Measurements from ENCODE around the gene KHDC4. TPM values are rescaled to one million over a fixed set of nuclear protein-coding genes. Genes with fewer than 3 reads are reported as not detected.
"Not testable (repeated sequence)": the region's sequence is repeated elsewhere in the genome, so short reads cannot be mapped to it uniquely, and the experiment has no call there.

Gene KHDC4
- total RNA-seq, 1 donor from 2014 or later, result 32.3 TPM

DNA sequence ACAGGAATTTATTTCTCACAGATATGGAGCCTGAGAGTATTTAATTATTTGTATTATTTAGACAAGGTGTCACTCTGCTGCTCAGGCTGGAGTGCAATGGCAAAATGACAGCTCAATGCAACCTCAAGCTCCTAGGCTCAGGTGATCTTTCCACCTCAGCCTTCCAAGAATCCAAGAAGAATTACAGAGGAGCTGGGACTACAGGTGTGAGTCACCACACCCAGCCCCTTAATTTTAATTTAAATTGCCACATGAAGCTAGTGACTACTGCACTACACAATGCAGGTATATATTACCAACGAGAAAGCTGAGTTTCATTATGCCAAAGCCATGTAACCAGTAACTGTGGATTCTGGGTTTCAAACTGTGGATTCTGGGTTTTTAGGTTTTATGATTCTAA, 2.1 kb downstream of the KHDC4 start:
- no peak for TF ChIP-seq CTCF (IDR thresholded peaks at IDR 0.05)
- DNase-seq (ENCODE audit: low spot score), result no peak
- Mint-ChIP-seq H3K27ac (ENCODE audit: unreplicated experiment) (peak overlapping the region; percentile 69), H3K36me3 (ENCODE audit: low read depth) (peaks cover 18% of the 10 kb centered on the region), H3K4me1 (ENCODE audit: low read depth) (peaks cover 30% of the 10 kb centered on the region), H3K27me3 (ENCODE audit: low read depth) (no peaks in the 10 kb centered on the region), H3K9me3 (ENCODE audit: low read depth) (no peaks in the 10 kb centered on the region), H3K4me3 (ENCODE audit: unreplicated experiment) (peak overlapping the region; percentile 12)

GRCh38 chr1:155931332-155932038, 2.7 kb downstream of the KHDC4 start:
- Mint-ChIP-seq H3K27ac (ENCODE audit: unreplicated experiment) (peak overlapping the region; percentile 90), H3K27me3 (ENCODE audit: low read depth) (no peaks in the 10 kb centered on the region), H3K4me3 (ENCODE audit: unreplicated experiment) (peak overlapping the region; percentile 65), H3K36me3 (ENCODE audit: low read depth) (peaks cover 24% of the 10 kb centered on the region), H3K9me3 (ENCODE audit: low read depth) (no peaks in the 10 kb centered on the region), H3K4me1 (ENCODE audit: low read depth) (peaks cover 30% of the 10 kb centered on the region)
- DNase-seq (ENCODE audit: low spot score), result no peak
- no peak for TF ChIP-seq CTCF (IDR thresholded peaks at IDR 0.05)

DNA sequence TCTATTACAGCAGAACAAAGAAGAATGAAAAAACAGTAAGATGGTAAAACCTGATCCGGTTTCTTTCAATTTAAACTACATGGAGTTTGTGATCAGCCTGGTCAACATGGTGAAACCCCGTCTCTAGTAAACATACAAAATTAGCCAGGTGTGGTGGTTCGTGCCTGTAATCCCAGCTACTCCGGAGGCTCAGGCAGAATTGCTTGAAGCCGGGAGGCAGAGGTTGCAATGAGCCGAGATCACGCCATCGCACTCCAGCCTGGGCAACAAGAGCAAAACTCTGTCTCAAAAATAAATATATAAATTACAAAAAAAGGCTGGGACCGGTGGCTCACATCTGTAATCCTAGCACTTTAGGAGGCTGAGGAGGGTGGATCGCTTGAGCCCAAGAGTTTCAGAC, 3.5 kb downstream of the KHDC4 start:
- not testable (repeated sequence) for DNase-seq (ENCODE audit: low spot score); H3K27me3 Mint-ChIP-seq (ENCODE audit: low read depth); H3K9me3 Mint-ChIP-seq (ENCODE audit: low read depth)
- Mint-ChIP-seq H3K4me3 (ENCODE audit: unreplicated experiment) (peak overlapping the region; percentile 65), H3K4me1 (ENCODE audit: low read depth) (peaks cover 30% of the 10 kb centered on the region), H3K27ac (ENCODE audit: unreplicated experiment) (peak overlapping the region; percentile 90), H3K36me3 (ENCODE audit: low read depth) (peaks cover 27% of the 10 kb centered on the region)

GRCh38 chr1:155929057-155929456, 5.2 kb downstream of the KHDC4 start:
- Mint-ChIP-seq H3K4me1 (ENCODE audit: low read depth) (peaks cover 30% of the 10 kb centered on the region), H3K27ac (ENCODE audit: unreplicated experiment) (no peak overlapping the region), H3K9me3 (ENCODE audit: low read depth) (no peaks in the 10 kb centered on the region), H3K27me3 (ENCODE audit: low read depth) (no peaks in the 10 kb centered on the region), H3K4me3 (ENCODE audit: unreplicated experiment) (no peak overlapping the region), H3K36me3 (ENCODE audit: low read depth) (peaks cover 31% of the 10 kb centered on the region)
- no peak for TF ChIP-seq CTCF (IDR thresholded peaks at IDR 0.05)
- DNase-seq (ENCODE audit: low spot score), result no peak

DNA sequence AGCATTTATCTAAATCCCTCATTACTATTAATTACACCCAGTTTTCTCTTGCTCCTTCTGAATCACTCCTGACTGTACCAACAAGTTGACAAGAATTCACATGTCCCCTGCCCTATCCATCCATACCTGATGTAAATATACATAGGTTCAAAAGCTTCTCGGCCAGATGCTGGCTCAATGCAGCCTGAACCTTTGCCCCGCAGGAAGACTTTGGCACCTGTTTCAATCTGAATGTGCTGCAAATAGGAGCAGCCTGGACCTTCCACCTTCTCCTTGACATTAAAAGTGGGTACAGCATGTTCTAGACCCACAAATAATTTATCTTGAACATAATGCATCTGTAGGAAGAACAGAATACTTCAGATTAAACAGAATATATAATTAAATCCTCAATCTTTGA, 8.7 kb downstream of the KHDC4 start:
- peaks cover 12% of the 10 kb centered on the region for H3K4me1 Mint-ChIP-seq (ENCODE audit: low read depth)
- H3K27ac Mint-ChIP-seq (ENCODE audit: unreplicated experiment), result no peak overlapping the region
- TF ChIP-seq CTCF (IDR thresholded peaks at IDR 0.05), result no peak
- H3K36me3 Mint-ChIP-seq (ENCODE audit: low read depth), result peaks cover 46% of the 10 kb centered on the region
- no peaks in the 10 kb centered on the region for H3K9me3 Mint-ChIP-seq (ENCODE audit: low read depth)
- no peak overlapping the region for H3K4me3 Mint-ChIP-seq (ENCODE audit: unreplicated experiment)
- DNase-seq (ENCODE audit: low spot score), result no peak
- no peaks in the 10 kb centered on the region for H3K27me3 Mint-ChIP-seq (ENCODE audit: low read depth)

GRCh38 chr1:155920717-155921116, 13.5 kb downstream of the KHDC4 start:
- Mint-ChIP-seq H3K9me3 (ENCODE audit: low read depth) (no peaks in the 10 kb centered on the region), H3K36me3 (ENCODE audit: low read depth) (peaks cover 43% of the 10 kb centered on the region), H3K4me3 (ENCODE audit: unreplicated experiment) (no peak overlapping the region), H3K4me1 (ENCODE audit: low read depth) (no peaks in the 10 kb centered on the region), H3K27me3 (ENCODE audit: low read depth) (no peaks in the 10 kb centered on the region), H3K27ac (ENCODE audit: unreplicated experiment) (peak overlapping the region; percentile 32)
- TF ChIP-seq CTCF (IDR thresholded peaks at IDR 0.05), result no peak
- no peak for DNase-seq (ENCODE audit: low spot score)
